ENCODE results near the gene MUTYH.

- no peak for TF ChIP-seq EP300 (IDR thresholded peaks at IDR 0.05)
- no peak for TF ChIP-seq CTCF (IDR thresholded peaks at IDR 0.05)
- TF ChIP-seq POLR2A (IDR thresholded peaks at IDR 0.05), result no peak
- TF ChIP-seq POLR2AphosphoS5 (IDR thresholded peaks at IDR 0.05), result no peak
These were observed 13.3 kb downstream of the MUTYH start, which contains the start of gene HPDL for GRCh38 chr1:45326627-45327623.

Data from upper lobe of left lung (tissue), 4 donors.